Bronchial epithelial cell (primary cell): ENCODE results near the gene LRRC70. TPM values are rescaled to one million over a fixed set of nuclear protein-coding genes. Genes with fewer than 3 reads are reported as not detected.
"Not testable (repeated sequence)": the region's sequence is repeated elsewhere in the genome, so short reads cannot be mapped to it uniquely, and the experiment has no call there.

Experiments
- DNase-seq: peaks from one replicate; pipeline ENCODE4 v3.0.0-alpha.2; 2010; ENCODE audit warnings: low read depth
- FAIRE-seq: peaks from 2 replicates; lab custom pipeline; 2011; peaks lifted over from hg19 to GRCh38; lab: Jason Lieb, UNC
- H3K27me3 ChIP-seq: 2 replicates; pipeline ENCODE4 v1.5.1; 2011; ENCODE audit warnings: low read length; ENCODE audit not compliant: control insufficient read depth, insufficient read depth
- H3K36me3 ChIP-seq: 2 replicates; pipeline ENCODE4 v1.5.1; 2011; ENCODE audit warnings: low read length; ENCODE audit not compliant: control insufficient read depth, insufficient read depth
- H3K4me3 ChIP-seq: 2 replicates; pipeline ENCODE4 v1.5.1; 2011; ENCODE audit warnings: mild to moderate bottlenecking, low read depth, low read length, control low read depth
- total RNA-seq: library from RNA; depleted of rRNA; stranded (reverse); fragments of >200 nt; gene quantifications from 2 replicates; pipeline ENCODE4 v1.2.1, GENCODE V29; 2014
- TF ChIP-seq, protein P1 (sequence below): IDR thresholded peaks from 2 replicates; pipeline ENCODE4 v1.5.1; 2011; ENCODE audit warnings: mild to moderate bottlenecking, moderate library complexity, low read length, control low read depth, inconsistent platforms; ENCODE audit not compliant: insufficient read depth, severe bottlenecking

LRRC70 gene
- total RNA-seq, 1 donor from 2014 or later: 1.6 TPM

DNA sequence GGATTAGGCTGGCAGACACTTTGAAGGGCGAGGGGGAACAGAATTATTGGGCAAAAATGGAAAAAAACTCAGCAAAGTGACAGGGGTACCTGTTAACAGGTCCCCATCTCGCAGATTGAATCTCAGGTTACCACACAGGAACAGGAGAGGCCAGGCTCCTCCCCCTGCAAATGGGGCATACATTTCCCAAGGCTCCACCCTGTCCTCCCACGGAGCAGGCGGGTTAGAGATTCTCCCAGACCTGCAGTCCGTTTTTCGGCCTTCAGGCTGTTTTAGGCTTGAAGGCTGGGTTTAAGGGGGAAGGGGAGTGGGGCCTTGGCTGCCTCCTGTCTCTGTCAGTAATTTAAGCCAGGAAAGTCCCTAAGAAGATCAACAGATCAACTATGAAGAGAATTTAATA lies 42.7 kb downstream of the LRRC70 start:
- TF ChIP-seq, protein P1, sequence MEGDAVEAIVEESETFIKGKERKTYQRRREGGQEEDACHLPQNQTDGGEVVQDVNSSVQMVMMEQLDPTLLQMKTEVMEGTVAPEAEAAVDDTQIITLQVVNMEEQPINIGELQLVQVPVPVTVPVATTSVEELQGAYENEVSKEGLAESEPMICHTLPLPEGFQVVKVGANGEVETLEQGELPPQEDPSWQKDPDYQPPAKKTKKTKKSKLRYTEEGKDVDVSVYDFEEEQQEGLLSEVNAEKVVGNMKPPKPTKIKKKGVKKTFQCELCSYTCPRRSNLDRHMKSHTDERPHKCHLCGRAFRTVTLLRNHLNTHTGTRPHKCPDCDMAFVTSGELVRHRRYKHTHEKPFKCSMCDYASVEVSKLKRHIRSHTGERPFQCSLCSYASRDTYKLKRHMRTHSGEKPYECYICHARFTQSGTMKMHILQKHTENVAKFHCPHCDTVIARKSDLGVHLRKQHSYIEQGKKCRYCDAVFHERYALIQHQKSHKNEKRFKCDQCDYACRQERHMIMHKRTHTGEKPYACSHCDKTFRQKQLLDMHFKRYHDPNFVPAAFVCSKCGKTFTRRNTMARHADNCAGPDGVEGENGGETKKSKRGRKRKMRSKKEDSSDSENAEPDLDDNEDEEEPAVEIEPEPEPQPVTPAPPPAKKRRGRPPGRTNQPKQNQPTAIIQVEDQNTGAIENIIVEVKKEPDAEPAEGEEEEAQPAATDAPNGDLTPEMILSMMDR: no peak
- Histone ChIP-seq H3K36me3 (no peaks in the 10 kb centered on the region), H3K27me3 (no peaks in the 10 kb centered on the region), H3K4me3 (no peak overlapping the region)
- DNase-seq (no peak), FAIRE-seq (no peak)

DNA sequence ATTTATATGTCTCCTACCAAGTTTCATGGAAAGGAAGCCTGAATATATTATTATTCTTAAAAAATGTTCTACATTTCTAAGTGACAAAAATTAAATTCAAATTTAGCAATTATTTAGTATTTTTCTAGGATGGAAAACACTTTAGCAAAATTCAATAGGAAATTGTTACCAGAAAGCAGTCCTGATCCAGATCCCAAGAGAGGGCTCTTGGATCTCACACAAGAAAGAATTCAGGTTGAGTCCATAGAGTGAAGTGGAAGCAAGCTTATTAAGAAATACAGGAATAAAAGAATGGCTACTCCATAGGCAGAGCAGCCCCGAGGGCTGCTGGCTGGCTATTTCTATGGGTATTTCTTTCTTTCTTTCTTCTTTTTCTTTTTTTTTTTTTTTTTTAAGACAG lies 44.7 kb downstream of the LRRC70 start:
- TF ChIP-seq, protein P1: no peak

DNA sequence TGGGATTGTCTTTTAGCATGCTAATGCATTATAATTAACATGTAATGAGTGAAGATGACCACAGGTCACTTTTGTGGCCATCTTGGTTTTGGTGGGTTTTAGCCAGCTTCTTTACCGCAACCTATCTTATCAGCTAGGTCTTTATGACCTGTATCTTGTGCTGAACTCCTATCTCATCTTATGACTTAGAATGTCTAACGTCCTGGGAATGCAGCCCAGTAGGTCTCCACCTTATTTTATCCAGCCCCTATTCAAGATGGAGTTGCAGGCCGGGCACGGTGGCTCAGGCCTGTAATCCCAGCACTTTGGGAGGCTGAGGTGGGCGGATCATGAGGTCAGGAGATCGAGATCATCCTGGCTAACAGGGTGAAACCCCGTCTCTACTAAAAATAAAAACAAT lies 45.8 kb downstream of the LRRC70 start:
- FAIRE-seq, H3K36me3 ChIP-seq, H3K4me3 ChIP-seq, DNase-seq, H3K27me3 ChIP-seq: not testable (repeated sequence)

More for the DNA sequence above, 44.7 kb downstream of the LRRC70 start:
- FAIRE-seq (no peak), DNase-seq (no peak)
- H3K27me3 ChIP-seq: no peaks in the 10 kb centered on the region
- H3K36me3 ChIP-seq: no peaks in the 10 kb centered on the region
- no peak overlapping the region for H3K4me3 ChIP-seq

DNA sequence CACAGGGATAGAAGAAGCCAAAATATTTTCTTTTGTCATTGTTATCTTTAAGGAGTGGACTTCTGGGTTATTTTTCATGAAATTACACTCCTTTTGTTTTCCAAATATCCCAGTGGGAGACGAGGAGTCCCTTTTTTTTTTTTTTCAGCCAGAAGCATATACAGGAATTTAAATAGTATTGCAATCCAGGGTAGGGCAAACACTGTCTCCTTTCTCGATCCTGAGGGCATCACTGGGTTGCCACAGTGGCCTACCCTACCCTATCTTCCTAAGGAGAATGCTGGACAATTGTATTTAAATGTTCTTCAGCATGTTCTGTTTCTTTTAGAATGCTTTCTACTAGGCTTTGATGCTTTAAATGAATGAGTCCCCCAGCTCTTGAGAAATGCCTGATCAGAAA lies 47.9 kb downstream of the LRRC70 start:
- DNase-seq (no peak), FAIRE-seq (no peak)
- H3K36me3 ChIP-seq: no peaks in the 10 kb centered on the region
- H3K27me3 ChIP-seq: no peaks in the 10 kb centered on the region
- TF ChIP-seq, protein P1: no peak
- no peak overlapping the region for H3K4me3 ChIP-seq

DNA sequence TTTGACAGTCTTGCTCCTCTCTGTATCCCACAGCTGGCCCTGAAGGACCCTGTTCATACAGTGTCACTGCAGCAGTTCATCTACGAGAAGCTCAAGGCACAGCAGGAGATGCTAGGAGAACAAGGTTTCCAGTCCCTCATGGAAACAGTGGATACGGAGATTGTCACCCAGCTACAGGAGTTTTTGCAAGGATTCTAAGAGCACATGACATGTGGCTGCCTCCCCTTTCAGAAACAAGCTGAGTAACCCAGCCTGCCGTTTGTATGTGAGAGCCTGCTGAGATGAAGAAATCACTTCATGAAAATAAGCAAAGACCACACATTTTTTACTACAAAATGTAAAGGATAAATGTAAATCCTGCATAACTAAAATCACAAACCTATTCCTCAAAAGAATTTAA lies 48.5 kb downstream of the LRRC70 start:
- TF ChIP-seq, protein P1: no peak
- FAIRE-seq (no peak), DNase-seq (no peak)
- no peaks in the 10 kb centered on the region for H3K36me3 ChIP-seq
- no peak overlapping the region for H3K4me3 ChIP-seq
- H3K27me3 ChIP-seq: no peaks in the 10 kb centered on the region

DNA sequence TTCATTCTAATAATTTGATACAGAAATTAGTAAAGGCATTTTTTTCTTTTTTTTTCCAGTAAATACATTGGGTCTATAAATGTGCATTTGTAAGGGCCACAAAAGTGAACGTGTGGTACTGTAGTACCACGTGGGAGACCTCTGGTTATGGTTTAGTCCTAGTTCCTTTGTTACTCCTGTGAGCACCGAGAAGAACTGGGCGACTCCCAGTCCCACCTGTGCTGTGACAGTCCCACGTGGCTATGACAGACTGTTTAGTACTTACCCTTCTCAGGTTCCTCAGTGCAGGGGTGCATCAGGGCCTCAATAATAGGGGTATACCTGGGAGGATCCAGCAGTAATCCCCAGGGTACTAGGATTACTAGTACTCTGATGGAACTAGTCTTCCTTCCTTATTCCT lies 49.3 kb downstream of the LRRC70 start:
- no peak for FAIRE-seq
- Histone ChIP-seq H3K36me3 (no peaks in the 10 kb centered on the region), H3K27me3 (no peaks in the 10 kb centered on the region), H3K4me3 (no peak overlapping the region)
- no peak for DNase-seq
- TF ChIP-seq, protein P1: no peak

Other genes starting within 250 kb of the LRRC70 start
- 17.3 and 24.0 TPM in 2 replicates for gene DIMT1, start 174.9 kb upstream of the LRRC70 start, total RNA-seq
- gene IPO11, start 166.1 kb upstream of the LRRC70 start, total RNA-seq: 22.4 and 23.9 TPM in 2 replicates